PC-9 (cell line): ENCODE results near the gene EFCAB11.

ENCODE experiments used
- EZH2 ChIP-seq: fragments of 200-600 bp; sonication (generic); IDR thresholded peaks from 2 replicates; pipeline ENCODE4 v1.8.0; 2017; ENCODE audit warnings: antibody characterized with exemption, low read depth
- TF ChIP-seq, protein P1 (sequence below): fragments of 200-600 bp; sonication (generic); conservative IDR thresholded peaks from 2 replicates; pipeline ENCODE4 v1.6.1; 2017; ENCODE audit warnings: mixed run types, antibody characterized with exemption, mild to moderate bottlenecking, moderate library complexity

DNA sequence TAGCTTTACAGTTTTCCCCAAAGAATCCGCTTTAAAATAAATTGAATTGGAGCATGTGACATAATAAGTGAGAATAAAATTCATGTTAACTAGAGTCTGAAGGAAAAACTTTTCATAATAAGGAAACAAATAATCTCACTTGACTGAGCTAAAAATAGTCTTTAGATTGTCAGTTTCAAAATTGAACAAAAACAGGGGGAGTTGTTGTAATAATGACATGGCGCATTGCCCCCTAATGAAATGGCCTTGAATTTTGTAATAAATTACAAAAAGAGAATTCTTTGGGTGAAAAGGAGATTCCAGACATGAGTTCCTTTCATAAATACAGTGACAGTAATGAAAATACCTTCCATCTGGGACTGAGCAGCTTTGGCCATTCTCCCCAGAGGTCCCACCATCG is 178.6 kb downstream of the EFCAB11 start:
- TF ChIP-seq, protein P1, sequence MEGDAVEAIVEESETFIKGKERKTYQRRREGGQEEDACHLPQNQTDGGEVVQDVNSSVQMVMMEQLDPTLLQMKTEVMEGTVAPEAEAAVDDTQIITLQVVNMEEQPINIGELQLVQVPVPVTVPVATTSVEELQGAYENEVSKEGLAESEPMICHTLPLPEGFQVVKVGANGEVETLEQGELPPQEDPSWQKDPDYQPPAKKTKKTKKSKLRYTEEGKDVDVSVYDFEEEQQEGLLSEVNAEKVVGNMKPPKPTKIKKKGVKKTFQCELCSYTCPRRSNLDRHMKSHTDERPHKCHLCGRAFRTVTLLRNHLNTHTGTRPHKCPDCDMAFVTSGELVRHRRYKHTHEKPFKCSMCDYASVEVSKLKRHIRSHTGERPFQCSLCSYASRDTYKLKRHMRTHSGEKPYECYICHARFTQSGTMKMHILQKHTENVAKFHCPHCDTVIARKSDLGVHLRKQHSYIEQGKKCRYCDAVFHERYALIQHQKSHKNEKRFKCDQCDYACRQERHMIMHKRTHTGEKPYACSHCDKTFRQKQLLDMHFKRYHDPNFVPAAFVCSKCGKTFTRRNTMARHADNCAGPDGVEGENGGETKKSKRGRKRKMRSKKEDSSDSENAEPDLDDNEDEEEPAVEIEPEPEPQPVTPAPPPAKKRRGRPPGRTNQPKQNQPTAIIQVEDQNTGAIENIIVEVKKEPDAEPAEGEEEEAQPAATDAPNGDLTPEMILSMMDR: no peak
- no peak for TF ChIP-seq EZH2
